ENCODE data around the gene MAP6. TPM values are rescaled to one million over a fixed set of nuclear protein-coding genes. Genes with fewer than 3 reads are reported as not detected.
A peak's percentile ranks its signal among the peaks of the same experiment; 100 is the strongest.

MAP6 gene
- total RNA-seq, 1 donor from 2014 or later: not detected

- DNase-seq (ENCODE audit: low read depth): no peak
- Histone ChIP-seq H3K36me3 (ENCODE audit: control insufficient read depth, insufficient read depth, low read length) (peaks cover 1% of the 10 kb centered on the region), H3K27me3 (ENCODE audit: control insufficient read depth, insufficient read depth, low read length) (no peaks in the 10 kb centered on the region), H3K4me3 (ENCODE audit: low read depth, low read length) (no peak overlapping the region)
- FAIRE-seq: no peak
- no peak for TF ChIP-seq CTCF (IDR thresholded peaks at IDR 0.05; ENCODE audit: insufficient read depth, low read length, severe bottlenecking)
Measured at GRCh38 chr11:75560644-75561043, 108.2 kb downstream of the MAP6 start.

- no peak overlapping the region for H3K4me3 ChIP-seq (ENCODE audit: low read depth, low read length)
- H3K36me3 ChIP-seq (ENCODE audit: control insufficient read depth, insufficient read depth, low read length): no peaks in the 10 kb centered on the region
- TF ChIP-seq CTCF (IDR thresholded peaks at IDR 0.05; ENCODE audit: insufficient read depth, low read length, severe bottlenecking): no peak
- DNase-seq (ENCODE audit: low read depth) (no peak), FAIRE-seq (no peak)
- H3K27me3 ChIP-seq (ENCODE audit: control insufficient read depth, insufficient read depth, low read length): no peaks in the 10 kb centered on the region
Measured at GRCh38 chr11:75558939-75559843, 109.6 kb downstream of the MAP6 start.

DNA sequence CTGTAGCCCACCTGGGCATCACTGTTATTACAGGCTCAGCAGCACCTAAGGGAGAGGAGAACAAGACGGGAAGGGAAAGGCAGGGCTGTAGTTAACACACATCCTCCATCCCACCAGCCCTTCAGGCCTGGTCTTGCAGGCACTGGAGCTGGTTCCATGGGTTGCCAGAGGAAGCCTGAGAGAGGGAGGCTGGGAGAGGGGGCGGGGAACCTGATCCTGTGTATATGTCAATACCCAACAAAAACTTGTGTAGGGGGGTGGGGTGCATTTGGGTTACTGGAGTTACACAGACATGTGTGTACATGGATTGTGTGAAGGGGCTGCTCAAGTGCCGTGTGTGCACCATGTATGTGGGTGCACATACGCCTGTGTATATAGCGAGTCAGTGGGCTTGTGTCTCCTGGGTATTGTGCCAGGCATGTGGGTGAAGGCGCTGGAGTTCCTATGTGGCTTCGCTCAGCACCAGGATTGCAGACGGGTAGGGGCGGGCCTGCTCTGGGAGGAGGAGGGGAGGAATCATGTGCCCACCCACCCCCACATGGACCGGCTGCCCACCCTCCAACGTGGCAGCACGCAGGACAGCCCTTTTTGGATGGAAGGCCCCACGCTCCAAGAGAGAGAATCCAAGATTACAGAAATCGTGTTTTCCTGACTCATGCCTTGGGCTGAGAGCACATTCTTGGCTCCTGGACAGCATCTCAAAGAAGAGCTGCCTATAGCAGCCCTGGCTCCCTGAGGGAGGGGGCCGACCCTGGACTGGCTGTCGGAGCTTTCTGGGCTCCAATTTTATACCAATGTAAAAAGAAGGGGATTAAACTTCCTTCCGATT, 111.0 kb downstream of the MAP6 start:
- no peak for TF ChIP-seq CTCF (IDR thresholded peaks at IDR 0.05; ENCODE audit: insufficient read depth, low read length, severe bottlenecking)
- H3K27me3 ChIP-seq (ENCODE audit: control insufficient read depth, insufficient read depth, low read length): no peaks in the 10 kb centered on the region
- H3K4me3 ChIP-seq (ENCODE audit: low read depth, low read length): no peak overlapping the region
- H3K36me3 ChIP-seq (ENCODE audit: control insufficient read depth, insufficient read depth, low read length): no peaks in the 10 kb centered on the region
- FAIRE-seq (no peak), DNase-seq (ENCODE audit: low read depth) (peak; percentile 57)

GRCh38 chr11:75556275-75556674, 112.6 kb downstream of the MAP6 start:
- H3K27me3 ChIP-seq (ENCODE audit: control insufficient read depth, insufficient read depth, low read length): no peaks in the 10 kb centered on the region
- no peaks in the 10 kb centered on the region for H3K36me3 ChIP-seq (ENCODE audit: control insufficient read depth, insufficient read depth, low read length)
- DNase-seq (ENCODE audit: low read depth): no peak
- no peak for TF ChIP-seq CTCF (IDR thresholded peaks at IDR 0.05; ENCODE audit: insufficient read depth, low read length, severe bottlenecking)
- H3K4me3 ChIP-seq (ENCODE audit: low read depth, low read length): no peak overlapping the region
- no peak for FAIRE-seq

GRCh38 chr11:75555079-75555811, 113.6 kb downstream of the MAP6 start:
- DNase-seq (ENCODE audit: low read depth) (no peak), FAIRE-seq (no peak)
- H3K4me3 ChIP-seq (ENCODE audit: low read depth, low read length): no peak overlapping the region
- no peaks in the 10 kb centered on the region for H3K27me3 ChIP-seq (ENCODE audit: control insufficient read depth, insufficient read depth, low read length)
- TF ChIP-seq CTCF (IDR thresholded peaks at IDR 0.05; ENCODE audit: insufficient read depth, low read length, severe bottlenecking): no peak
- H3K36me3 ChIP-seq (ENCODE audit: control insufficient read depth, insufficient read depth, low read length): no peaks in the 10 kb centered on the region
